ENCODE data around the gene SLC25A12.

DNA sequence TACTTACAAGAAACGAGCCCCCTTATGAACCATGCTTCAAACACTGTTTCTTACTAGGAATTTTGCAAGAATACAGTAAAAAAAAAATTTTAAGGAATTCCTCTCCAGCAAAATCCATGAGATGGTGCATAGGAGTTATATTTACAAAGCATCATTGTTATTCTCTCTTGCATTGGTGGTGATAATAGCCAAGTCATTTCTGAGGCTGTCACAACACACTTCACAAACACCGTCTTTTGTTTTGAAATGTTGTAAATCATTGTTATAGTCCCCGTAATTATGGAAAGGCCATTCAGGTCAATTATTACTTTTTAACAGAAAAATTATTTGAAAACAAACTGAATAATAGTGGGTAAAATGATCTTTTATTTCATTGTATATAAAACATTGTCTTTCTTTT lies 146.7 kb downstream of the SLC25A12 start:
- TF ChIP-seq POLR2AphosphoS5 (IDR thresholded peaks at IDR 0.05; ENCODE audit: low read depth, low read length) (no peak), POLR2A (IDR thresholded peaks at IDR 0.05; ENCODE audit: low read depth, low read length) (no peak)
